IMR-90 (cell line): ENCODE results near the gene DPM1. TPM values are rescaled to one million over a fixed set of nuclear protein-coding genes. Genes with fewer than 3 reads are reported as not detected.

Experiments used
- ATAC-seq: fragments of 200-7000 bp; cut with Tn5 transposase; 2 replicates; pipeline ENCODE4 v1.9.1; 2020; ENCODE audit warnings: low read depth, mild to moderate bottlenecking, moderate library complexity
- BruUV-seq: library from RNA; stranded (reverse); fragments of 400-500 nt; replicated peaks from 2 replicates; lab custom pipeline; 2021; lab: Mats Ljungman, UMichigan
- CTCF ChIA-PET: fragments of 300-600 bp; formaldehyde crosslinking; extraction: SDS; loops from one replicate; lab custom pipeline; 2021; ENCODE audit warnings: antibody characterized with exemption; lab: Yijun Ruan, JAX
- POLR2A ChIA-PET: fragments of 300-600 bp; sonication (Branson Sonifier 250); formaldehyde crosslinking; loops from one replicate; lab custom pipeline; 2022; ENCODE audit warnings: antibody characterized with exemption; ENCODE audit not compliant: unreplicated experiment; lab: Charles Lee
- DNase-seq: peaks from one replicate; pipeline ENCODE4 v3.0.0; 2013
- H2AFZ ChIP-seq: replicated peaks from 2 replicates; pipeline ENCODE3; 2013; ENCODE audit warnings: low read length, mild to moderate bottlenecking; ENCODE audit not compliant: poor library complexity
- H2AK5ac ChIP-seq: 2 replicates; pipeline ENCODE4 v1.6.1; 2013; ENCODE audit warnings: low read depth, low read length, inconsistent platforms
- H2AK9ac ChIP-seq: replicated peaks from 2 replicates; pipeline ENCODE3; 2013; ENCODE audit warnings: mild to moderate bottlenecking, low read depth, low read length, moderate library complexity; ENCODE audit not compliant: poor library complexity
- H2BK120ac ChIP-seq: 2 replicates; pipeline ENCODE4 v1.6.1; 2013; ENCODE audit warnings: low read depth, low read length, inconsistent platforms
- H2BK15ac ChIP-seq: 3 replicates; pipeline ENCODE4 v1.6.1; 2013; ENCODE audit warnings: low read depth, low read length, inconsistent platforms
- H2BK20ac ChIP-seq: 2 replicates; pipeline ENCODE4 v1.6.1; 2013; ENCODE audit warnings: low read depth, mild to moderate bottlenecking, inconsistent platforms, low read length, moderate library complexity
- H2BK5ac ChIP-seq: 2 replicates; pipeline ENCODE4 v1.6.1; 2013; ENCODE audit warnings: mild to moderate bottlenecking, low read depth, low read length, inconsistent platforms; ENCODE audit not compliant: poor library complexity, severe bottlenecking
- H3K14ac ChIP-seq: replicated peaks from 2 replicates; pipeline ENCODE4 v1.6.1; 2013; ENCODE audit warnings: low read depth, low read length, inconsistent platforms
- H3K18ac ChIP-seq: 2 replicates; pipeline ENCODE4 v1.6.1; 2013; ENCODE audit warnings: low read depth, low read length, control low read depth
- H3K23ac ChIP-seq: 2 replicates; pipeline ENCODE4 v1.6.1; 2013; ENCODE audit warnings: low read depth, low read length, inconsistent platforms
- H3K27ac ChIP-seq: 2 replicates; pipeline ENCODE4 v1.5.1; 2013; ENCODE audit warnings: mild to moderate bottlenecking, control low read depth, low read length; ENCODE audit not compliant: insufficient read depth
- H3K27me3 ChIP-seq: 2 replicates; pipeline ENCODE4 v1.6.1; 2013; ENCODE audit warnings: low read length; ENCODE audit not compliant: control insufficient read depth, insufficient read depth
- H3K36me3 ChIP-seq: 2 replicates; pipeline ENCODE4 v1.6.1; 2013; ENCODE audit warnings: low read length, mixed read lengths; ENCODE audit not compliant: control insufficient read depth, insufficient read depth
- H3K4ac ChIP-seq: 2 replicates; pipeline ENCODE4 v1.6.1; 2013; ENCODE audit warnings: low read depth, low read length, inconsistent platforms
- H3K4me1 ChIP-seq: 2 replicates; pipeline ENCODE4 v1.6.1; 2013; ENCODE audit warnings: low read length, mixed read lengths; ENCODE audit not compliant: control insufficient read depth, insufficient read depth
- H3K4me2 ChIP-seq: 2 replicates; pipeline ENCODE4 v1.6.1; 2013; ENCODE audit warnings: low read depth, mild to moderate bottlenecking, control low read depth, low read length, moderate library complexity
- H3K4me3 ChIP-seq: 2 replicates; pipeline ENCODE4 v1.5.1; 2013; ENCODE audit warnings: low read depth, mild to moderate bottlenecking, control low read depth, low read length, moderate library complexity; ENCODE audit not compliant: insufficient read depth
- H3K56ac ChIP-seq: 2 replicates; pipeline ENCODE4 v1.6.1; 2013; ENCODE audit warnings: low read length, inconsistent platforms; ENCODE audit not compliant: insufficient read depth; ENCODE audit errors: extremely low read depth
- H3K79me1 ChIP-seq, 2 experiments: 2 replicates each; pipeline ENCODE4 v1.6.1; 2013; ENCODE audit warnings: low read length in 2 of 2, inconsistent platforms in 1 of 2, low read depth in 1 of 2
- H3K9ac ChIP-seq: 2 replicates; pipeline ENCODE4 v1.6.1; 2013; ENCODE audit warnings: low read depth, low read length, control low read depth
- H3K9me1 ChIP-seq: 2 replicates; pipeline ENCODE4 v1.6.1; 2013; ENCODE audit warnings: low read length, inconsistent platforms; ENCODE audit not compliant: insufficient read depth
- H3K9me3 ChIP-seq: 2 replicates; pipeline ENCODE4 v1.6.1; 2013; ENCODE audit warnings: low read length; ENCODE audit not compliant: control insufficient read depth, insufficient read depth
- H4K20me1 ChIP-seq: 2 replicates; pipeline ENCODE4 v1.6.1; 2013; ENCODE audit warnings: low read length, inconsistent platforms; ENCODE audit not compliant: insufficient read depth
- H4K5ac ChIP-seq: 2 replicates; pipeline ENCODE4 v1.6.1; 2013; ENCODE audit warnings: mild to moderate bottlenecking, low read depth, low read length, control low read depth
- H4K8ac ChIP-seq, 2 experiments: 2 replicates each; pipeline ENCODE4 v1.6.1; 2013; ENCODE audit warnings: low read depth in 2 of 2, low read length in 2 of 2, control low read depth in 1 of 2, inconsistent platforms in 1 of 2
- H4K91ac ChIP-seq: 2 replicates; pipeline ENCODE4 v1.6.1; 2013; ENCODE audit warnings: low read depth, low read length, inconsistent platforms; ENCODE audit not compliant: insufficient read depth
- BHLHE40 ChIP-seq: fragments of 150-350 bp; IDR thresholded peaks from 2 replicates; pipeline ENCODE4 v1.6.1; 2016; ENCODE audit warnings: mild to moderate bottlenecking, low read depth, low read length
- CEBPB ChIP-seq: IDR thresholded peaks from 2 replicates; pipeline ENCODE4 v1.6.1; 2012; ENCODE audit warnings: low read depth, low read length, improper control_type of control experiment
- FOS ChIP-seq: fragments of 150-350 bp; IDR thresholded peaks from 2 replicates; pipeline ENCODE4 v1.6.1; 2016; ENCODE audit warnings: low read depth, low read length
- MAZ ChIP-seq: IDR thresholded peaks from 2 replicates; pipeline ENCODE4 v1.6.1; 2012; ENCODE audit warnings: low read depth, mild to moderate bottlenecking, low read length, improper control_type of control experiment, moderate library complexity, borderline replicate concordance
- POLR2A ChIP-seq: IDR thresholded peaks from 2 replicates; pipeline ENCODE4 v1.6.1; 2012; ENCODE audit warnings: mild to moderate bottlenecking, low read depth, low read length
- RAD21 ChIP-seq: IDR thresholded peaks from 2 replicates; pipeline ENCODE4 v1.6.1; 2012; ENCODE audit warnings: low read length, improper control_type of control experiment
- RCOR1 ChIP-seq: IDR thresholded peaks from 2 replicates; pipeline ENCODE4 v1.6.1; 2012; ENCODE audit warnings: mild to moderate bottlenecking, low read length, improper control_type of control experiment; ENCODE audit not compliant: insufficient replicate concordance
- SMC3 ChIP-seq: fragments of 150-350 bp; IDR thresholded peaks from 2 replicates; pipeline ENCODE4 v1.6.1; 2016; ENCODE audit warnings: low read depth, mild to moderate bottlenecking, antibody characterized with exemption, low read length, moderate library complexity
- WGBS, 2 experiments: methylation state at CpG; one replicate each; pipeline versions ENCODE4 v1.1.5 to v1.1.7; 2013; ENCODE audit warnings: missing lambda C conversion rate in 2 of 2; ENCODE audit not compliant: insufficient read length in 1 of 2; ENCODE audit errors: extremely low coverage in 2 of 2; 5-methylcytosine and 5-hydroxymethylcytosine counted together
- dilution Hi-C: fragments of 300-500 bp; cut with HindIII; formaldehyde crosslinking; loops from one replicate; pipeline ENCODE4 v1.14.3; 2018; ENCODE audit warnings: low sequenced_read_pairs; ENCODE audit not compliant: unreplicated experiment
- in situ Hi-C: fragments of 300-500 bp; cut with MboI; formaldehyde crosslinking; loops from 3 replicates; pipeline ENCODE4 v1.14.3; 2019; ENCODE audit warnings: low sequenced_read_pairs, inconsistent platforms, mixed read lengths
- intact Hi-C: fragments of 100-400 bp; cut with micrococcal nuclease; formaldehyde crosslinking; loops from 2 replicates; pipeline ENCODE4 v1.10.0; 2022
- polyA plus RNA-seq, 3 experiments: library from polyadenylated mRNA; depleted of rRNA; stranded (reverse); fragments of >200 nt; gene quantifications; 2 replicates each; pipeline ENCODE4 v1.2.3, GENCODE V29; 2012; ENCODE audit warnings: low replicate concordance in 1 of 3
- total RNA-seq: library from RNA; depleted of rRNA; stranded (reverse); fragments of >200 nt; gene quantifications from 2 replicates; pipeline ENCODE4 v1.2.3, GENCODE V29; 2012

Gene DPM1
- total and polyA plus RNA-seq, 2 of the 4 experiments (the other 2 are of a cell fraction), result 59.1 to 89.1 TPM

GRCh38 chr20:51001430-51002265 lies 43.3 kb upstream of the DPM1 start:
- Histone ChIP-seq H3K27ac (no peak overlapping the region), H3K36me3 (peaks cover 19% of the 10 kb centered on the region), H2BK5ac (no peak overlapping the region), H3K9me1 (peaks cover 6% of the 10 kb centered on the region; the same call in 1 of the 2 replicates), H2BK20ac (no peak overlapping the region), H4K8ac (no peak overlapping the region), H2AFZ (no peak overlapping the region), H3K4me3 (no peak overlapping the region), H2BK120ac (no peak overlapping the region), H3K4me1 (peaks cover 2% of the 10 kb centered on the region; the same call in 1 of the 2 replicates), H3K4ac (no peak overlapping the region), H3K23ac (no peak overlapping the region), H3K79me1 (peaks cover 6 to 10% of the 10 kb centered on the region in 2 experiments; a peak in 3 of 4 replicates), H3K27me3 (no peaks in the 10 kb centered on the region), H2AK9ac (no peak overlapping the region), H4K91ac (no peak overlapping the region), H3K4me2 (no peak overlapping the region), H3K18ac (no peak overlapping the region), H3K9me3 (no peaks in the 10 kb centered on the region), H4K20me1 (no peaks in the 10 kb centered on the region; the same call in none of the 2 replicates), H2BK15ac (no peak overlapping the region), H3K56ac (no peak overlapping the region), H3K14ac (no peak overlapping the region), H3K9ac (no peak overlapping the region), H4K5ac (no peak overlapping the region), H2AK5ac (no peak overlapping the region)
- 87% methylated on average over 14 of the region's 20 CpGs; no CpG with 5 or more reads in 1 of the 2 experiments for WGBS, 2 experiments
- TF ChIP-seq FOS (no peak), RAD21 (no peak), SMC3 (no peak), BHLHE40 (no peak), POLR2A (no peak), RCOR1 (no peak), MAZ (no peak), CEBPB (no peak)
- DNase-seq (no peak), ATAC-seq (no peak)
- in situ Hi-C loops, result no loop called here
- BruUV-seq, result no TSS peak
- ChIA-PET POLR2A (interaction anchor here (0.6 kb wide), 1 partner anchor 1029 kb away, joined by 8 read pairs; no protein-coding TSS in a partner anchor), CTCF (no interaction called here)
- intact Hi-C loops, result no loop called here
- dilution Hi-C loops, result no loop called here
